Activated CD4-positive, alpha-beta memory T cell treated with anti-CD3 and anti-CD28 coated beads, Interleukin-2, amount 10 ng/mL, durations not matched to agents 7 days and 5 days (primary cell): ENCODE results near the gene SGSM1. TPM values are rescaled to one million over a fixed set of nuclear protein-coding genes. Genes with fewer than 3 reads are reported as not detected.

Source experiments
- CTCF ChIA-PET: fragments of 350-600 bp; sonication (Branson Sonifier 250); formaldehyde crosslinking; loops from one replicate; lab custom pipeline; 2021; ENCODE audit warnings: antibody characterized with exemption, inconsistent platforms; lab: Charles Lee
- POLR2A ChIA-PET: fragments of 350-600 bp; sonication (Branson Sonifier 250); formaldehyde crosslinking; loops from one replicate; lab custom pipeline; 2021; ENCODE audit warnings: antibody characterized with exemption; lab: Charles Lee
- DNase-seq: peaks from one replicate; pipeline ENCODE4 v3.0.0-alpha.2; 2020
- H3K27ac Mint-ChIP-seq: one replicate; pipeline ENCODE4 v1.8.0; 2021; ENCODE audit warnings: mild to moderate bottlenecking, mixed read lengths
- H3K27me3 Mint-ChIP-seq: one replicate; pipeline ENCODE4 v1.8.0; 2021; ENCODE audit warnings: mixed read lengths
- H3K36me3 Mint-ChIP-seq: one replicate; pipeline ENCODE4 v1.8.0; 2021; ENCODE audit warnings: low read depth, mixed read lengths
- H3K4me1 Mint-ChIP-seq: one replicate; pipeline ENCODE4 v1.8.0; 2021; ENCODE audit warnings: mixed read lengths
- H3K4me3 Mint-ChIP-seq: one replicate; pipeline ENCODE4 v1.8.0; 2021; ENCODE audit warnings: mild to moderate bottlenecking, mixed read lengths
- H3K9me3 Mint-ChIP-seq: one replicate; pipeline ENCODE4 v1.8.0; 2021; ENCODE audit warnings: mixed read lengths
- total RNA-seq, 2 experiments: library from RNA; stranded (reverse); gene quantifications; one replicate each; pipeline ENCODE4 v1.2.3, GENCODE V29; 2021

Gene SGSM1
- total RNA-seq, 2 experiments from 2014 or later = 0.35 to 0.93 TPM

DNA sequence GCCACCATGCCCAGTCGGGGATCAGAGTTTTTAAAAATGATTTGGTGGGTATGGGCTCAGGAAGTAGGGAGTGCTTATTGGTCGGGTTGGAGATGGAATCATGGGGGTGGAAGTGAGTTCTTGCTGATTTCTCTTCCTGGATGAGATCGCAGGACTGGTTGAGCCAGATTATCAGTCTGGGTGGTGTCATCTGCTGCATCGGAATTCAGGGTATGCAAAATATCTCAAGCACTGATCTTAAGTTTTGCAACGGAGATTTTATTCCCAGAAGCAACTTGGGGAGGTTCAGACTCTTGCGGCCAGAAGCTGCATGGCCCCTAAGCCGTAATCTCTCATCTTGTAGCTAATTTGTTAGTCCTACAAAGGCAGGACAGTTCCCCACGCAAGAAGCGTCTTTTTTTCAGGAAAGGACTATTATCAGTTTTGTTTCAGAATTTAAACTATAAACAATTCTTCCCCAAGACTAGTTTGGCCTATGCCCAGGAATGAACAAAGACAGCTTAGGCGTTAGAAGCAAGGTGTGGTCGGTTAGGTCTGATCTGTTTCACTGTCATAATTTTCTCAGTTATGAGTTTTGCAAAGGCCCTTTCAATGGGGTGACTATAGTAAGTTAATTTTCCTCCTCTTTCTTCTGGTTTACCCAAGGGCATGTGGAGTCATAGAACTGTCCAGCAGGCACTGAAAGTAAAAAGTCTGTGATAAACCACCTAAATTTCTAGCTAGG lies 30.1 kb upstream of the SGSM1 start:
- no peak overlapping the region for H3K27ac Mint-ChIP-seq
- no peak for DNase-seq

DNA sequence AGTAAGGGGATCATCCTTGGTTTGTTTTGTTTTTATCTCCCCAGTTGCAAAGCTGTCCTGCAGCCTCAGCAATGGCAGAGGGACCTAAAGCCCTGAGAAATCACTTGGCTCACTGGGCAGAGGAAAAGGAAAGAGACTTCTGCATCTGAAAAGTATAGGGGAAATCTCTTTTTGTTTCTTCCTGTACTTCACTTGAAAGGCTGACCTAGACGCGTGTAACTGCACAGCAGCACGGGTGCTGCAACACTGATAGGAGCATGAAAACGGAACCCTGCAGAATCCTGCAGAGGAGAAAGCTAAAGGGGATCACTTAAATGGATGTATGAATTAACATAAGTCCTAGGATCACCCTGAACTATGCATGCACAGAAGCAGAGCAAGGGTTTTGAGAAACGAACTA lies 29.5 kb upstream of the SGSM1 start:
- DNase-seq = no peak
- POLR2A ChIA-PET = no interaction called here
- H3K36me3 Mint-ChIP-seq = no peaks in the 10 kb centered on the region
- peaks cover 23% of the 10 kb centered on the region for H3K27me3 Mint-ChIP-seq
- H3K27ac Mint-ChIP-seq = no peak overlapping the region
- peaks cover 9% of the 10 kb centered on the region for H3K4me1 Mint-ChIP-seq
- CTCF ChIA-PET = interaction anchor here (1.9 kb wide), 1 partner anchor 27 kb away, joined by 4 read pairs; no protein-coding TSS in a partner anchor
- H3K4me3 Mint-ChIP-seq = no peak overlapping the region
- no peaks in the 10 kb centered on the region for H3K9me3 Mint-ChIP-seq

More for the DNA sequence above, 30.1 kb upstream of the SGSM1 start:
- no peaks in the 10 kb centered on the region for H3K9me3 Mint-ChIP-seq
- no peaks in the 10 kb centered on the region for H3K36me3 Mint-ChIP-seq
- no peak overlapping the region for H3K4me3 Mint-ChIP-seq
- ChIA-PET POLR2A (no interaction called here), CTCF (interaction anchor here (1.9 kb wide), 1 partner anchor 27 kb away, joined by 4 read pairs; no protein-coding TSS in a partner anchor)
- H3K4me1 Mint-ChIP-seq = peaks cover 9% of the 10 kb centered on the region
- peaks cover 23% of the 10 kb centered on the region for H3K27me3 Mint-ChIP-seq

GRCh38 chr22:24789516-24789915 lies 16.5 kb upstream of the SGSM1 start:
- CTCF ChIA-PET = interaction anchor here (2.5 kb wide), 1 partner anchor 13 kb away, joined by 11 read pairs; no protein-coding TSS in a partner anchor
- POLR2A ChIA-PET = no interaction called here
- H3K9me3 Mint-ChIP-seq = no peaks in the 10 kb centered on the region
- no peak overlapping the region for H3K4me3 Mint-ChIP-seq
- H3K4me1 Mint-ChIP-seq = no peaks in the 10 kb centered on the region
- H3K27me3 Mint-ChIP-seq = peaks cover 5% of the 10 kb centered on the region
- no peaks in the 10 kb centered on the region for H3K36me3 Mint-ChIP-seq
- no peak overlapping the region for H3K27ac Mint-ChIP-seq
- no peak for DNase-seq

DNA sequence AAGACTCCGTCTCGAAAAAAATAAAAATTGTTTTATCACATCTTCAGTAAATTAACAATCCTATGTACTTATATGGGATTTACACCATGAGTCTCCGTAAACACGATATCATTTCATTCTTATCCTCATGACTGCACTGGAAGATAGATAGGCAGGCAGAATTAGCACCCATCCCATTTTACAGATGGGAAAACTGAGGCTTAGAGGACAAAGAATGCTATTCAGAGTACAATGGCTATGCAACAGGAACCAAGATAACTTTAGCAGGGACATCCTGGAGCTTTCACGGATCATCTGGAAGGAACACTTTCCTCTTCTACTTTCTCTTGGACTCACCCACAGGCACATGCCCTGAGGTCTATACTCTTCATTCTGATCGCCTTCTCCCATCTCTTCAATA lies 14.6 kb upstream of the SGSM1 start:
- Mint-ChIP-seq H3K36me3 (no peaks in the 10 kb centered on the region), H3K4me3 (no peak overlapping the region), H3K9me3 (no peaks in the 10 kb centered on the region), H3K4me1 (no peaks in the 10 kb centered on the region), H3K27me3 (peaks cover 5% of the 10 kb centered on the region), H3K27ac (no peak overlapping the region)
- CTCF ChIA-PET = interaction anchor here (1.6 to 2.5 kb wide), 2 partner anchors 12 to 22 kb away, joined by 5 to 11 read pairs; no protein-coding TSS in a partner anchor
- POLR2A ChIA-PET = no interaction called here
- no peak for DNase-seq

- Mint-ChIP-seq H3K27ac (no peak overlapping the region), H3K9me3 (no peaks in the 10 kb centered on the region), H3K4me1 (peaks cover 2% of the 10 kb centered on the region), H3K4me3 (no peak overlapping the region), H3K36me3 (no peaks in the 10 kb centered on the region), H3K27me3 (peaks cover 6% of the 10 kb centered on the region)
- ChIA-PET POLR2A (no interaction called here), CTCF (no interaction called here)
- DNase-seq = no peak
These were observed 10.0 kb upstream of the SGSM1 start for GRCh38 chr22:24796056-24796455.

DNA sequence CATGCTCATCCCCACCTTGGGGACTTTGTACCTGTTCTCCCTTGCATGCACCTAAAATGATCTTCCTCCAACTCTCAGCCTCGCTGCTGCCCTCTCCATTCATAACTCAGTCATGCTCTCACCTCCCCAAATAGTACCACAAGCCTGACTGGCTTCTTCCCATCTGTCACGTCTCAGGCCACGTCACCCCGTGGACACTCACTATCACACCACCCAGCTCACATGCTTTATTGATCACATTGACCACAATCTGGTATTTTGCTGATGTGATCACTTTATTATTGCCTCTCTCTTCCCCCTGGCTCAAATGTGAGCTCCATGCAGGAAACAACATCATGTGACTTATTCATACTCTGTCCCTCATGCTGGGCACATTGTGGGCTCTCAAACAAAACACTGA lies 9.2 kb upstream of the SGSM1 start:
- H3K4me3 Mint-ChIP-seq = no peak overlapping the region
- peaks cover 4% of the 10 kb centered on the region for H3K27me3 Mint-ChIP-seq
- CTCF ChIA-PET = no interaction called here
- no peak for DNase-seq
- H3K9me3 Mint-ChIP-seq = no peaks in the 10 kb centered on the region
- no peak overlapping the region for H3K27ac Mint-ChIP-seq
- POLR2A ChIA-PET = no interaction called here
- H3K4me1 Mint-ChIP-seq = peaks cover 6% of the 10 kb centered on the region
- no peaks in the 10 kb centered on the region for H3K36me3 Mint-ChIP-seq

GRCh38 chr22:24801901-24802465 lies 4.0 kb upstream of the SGSM1 start:
- peaks cover 32% of the 10 kb centered on the region for H3K4me1 Mint-ChIP-seq
- no peaks in the 10 kb centered on the region for H3K27me3 Mint-ChIP-seq
- H3K36me3 Mint-ChIP-seq = no peaks in the 10 kb centered on the region
- DNase-seq = peak; percentile 48
- peak overlapping the region; percentile 48 for H3K27ac Mint-ChIP-seq
- no peaks in the 10 kb centered on the region for H3K9me3 Mint-ChIP-seq
- POLR2A ChIA-PET = interaction anchor here (0.6 kb wide), 1 partner anchor 193 kb away, joined by 4 read pairs; no protein-coding TSS in a partner anchor
- no peak overlapping the region for H3K4me3 Mint-ChIP-seq
- CTCF ChIA-PET = interaction anchor here (0.6 to 2.3 kb wide), 12 partner anchors 11 to 573 kb away, joined by 3 to 11 read pairs (median 6); no protein-coding TSS in a partner anchor

DNA sequence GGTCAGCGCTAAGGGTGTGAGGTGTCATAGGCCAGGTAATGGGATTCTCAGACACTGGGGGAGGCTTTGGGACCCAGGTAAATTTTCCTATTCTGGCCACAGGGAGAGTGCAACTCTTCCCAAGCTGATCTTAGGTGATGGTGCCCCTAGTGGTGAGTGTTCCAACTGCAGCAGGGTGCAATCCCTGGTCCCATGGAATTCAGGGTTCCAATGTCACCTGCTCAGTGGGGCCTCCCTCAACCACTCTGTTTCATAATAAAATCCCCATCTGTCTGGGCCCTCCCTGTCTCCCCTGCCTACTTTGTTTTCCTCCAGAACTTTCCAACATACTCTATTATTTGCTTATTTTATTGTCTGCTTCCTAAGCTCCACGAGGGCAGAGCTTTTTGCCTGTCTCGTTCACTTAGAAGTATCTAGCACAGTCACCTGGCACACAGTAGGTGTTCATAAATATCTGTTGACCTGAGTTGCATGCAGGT lies 2.9 kb upstream of the SGSM1 start:
- no peaks in the 10 kb centered on the region for H3K36me3 Mint-ChIP-seq
- H3K4me3 Mint-ChIP-seq = no peak overlapping the region
- POLR2A ChIA-PET = interaction anchor here (0.8 kb wide), 1 partner anchor 27 kb away, joined by 3 read pairs; no protein-coding TSS in a partner anchor
- H3K9me3 Mint-ChIP-seq = no peaks in the 10 kb centered on the region
- peak; percentile 58 for DNase-seq
- H3K27me3 Mint-ChIP-seq = peaks cover 7% of the 10 kb centered on the region
- CTCF ChIA-PET = interaction anchor here (0.8 to 2.3 kb wide), 14 partner anchors 9 to 248 kb away, joined by 3 to 11 read pairs (median 5); partner anchors contain the start of gene GUCD1
- peaks cover 37% of the 10 kb centered on the region for H3K4me1 Mint-ChIP-seq
- H3K27ac Mint-ChIP-seq = no peak overlapping the region

GRCh38 chr22:24806663-24807001 lies 621 bp downstream of the SGSM1 start:
- Mint-ChIP-seq H3K4me3 (peak overlapping the region; percentile 45), H3K27ac (no peak overlapping the region), H3K27me3 (peaks cover 22% of the 10 kb centered on the region), H3K9me3 (no peaks in the 10 kb centered on the region), H3K36me3 (no peaks in the 10 kb centered on the region), H3K4me1 (peaks cover 61% of the 10 kb centered on the region)
- CTCF ChIA-PET = interaction anchor here (0.6 to 1.0 kb wide), 2 partner anchors 48 to 632 kb away, joined by 3 to 6 read pairs; no protein-coding TSS in a partner anchor
- DNase-seq = no peak
- POLR2A ChIA-PET = no interaction called here

DNA sequence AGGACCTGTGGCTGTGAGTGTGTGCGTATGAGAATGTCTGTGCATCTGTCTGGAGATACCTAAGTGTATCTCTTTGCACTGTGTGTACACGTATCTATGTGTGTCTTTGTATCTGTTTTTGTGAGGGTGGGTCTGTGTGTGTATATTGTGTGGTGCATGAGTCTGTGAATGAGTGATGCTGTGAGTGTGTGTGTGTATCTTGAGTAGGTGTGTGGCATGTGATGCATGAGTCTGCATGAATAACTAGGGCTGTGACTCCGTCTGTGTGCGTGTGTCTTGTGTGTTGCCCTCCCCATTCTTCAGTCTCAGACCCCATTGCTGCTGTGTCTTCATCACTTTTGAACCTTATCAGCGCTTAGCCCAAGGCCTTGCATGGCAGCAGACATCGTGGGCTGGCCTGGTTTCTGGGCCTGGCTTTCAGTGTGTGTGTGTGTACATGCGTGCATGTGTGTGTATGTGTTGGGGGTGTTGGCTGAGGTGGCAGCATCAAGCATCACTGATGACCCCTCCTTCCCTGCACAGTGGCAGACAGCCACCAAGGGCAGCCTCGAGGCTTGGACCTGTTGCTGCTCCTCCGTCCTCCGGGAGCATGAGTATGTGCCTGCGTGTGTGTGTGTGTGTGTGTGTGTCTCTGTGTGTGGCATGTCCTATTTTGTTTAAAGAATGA lies 1.4 kb downstream of the SGSM1 start:
- H3K9me3 Mint-ChIP-seq = no peaks in the 10 kb centered on the region
- CTCF ChIA-PET = interaction anchor here (1.2 kb wide), 1 partner anchor 34 kb away, joined by 3 read pairs; no protein-coding TSS in a partner anchor
- peaks cover 22% of the 10 kb centered on the region for H3K27me3 Mint-ChIP-seq
- no peak for DNase-seq
- no peaks in the 10 kb centered on the region for H3K36me3 Mint-ChIP-seq
- peaks cover 53% of the 10 kb centered on the region for H3K4me1 Mint-ChIP-seq
- POLR2A ChIA-PET = no interaction called here
- no peak overlapping the region for H3K27ac Mint-ChIP-seq
- peak overlapping the region; percentile 33 for H3K4me3 Mint-ChIP-seq

DNA sequence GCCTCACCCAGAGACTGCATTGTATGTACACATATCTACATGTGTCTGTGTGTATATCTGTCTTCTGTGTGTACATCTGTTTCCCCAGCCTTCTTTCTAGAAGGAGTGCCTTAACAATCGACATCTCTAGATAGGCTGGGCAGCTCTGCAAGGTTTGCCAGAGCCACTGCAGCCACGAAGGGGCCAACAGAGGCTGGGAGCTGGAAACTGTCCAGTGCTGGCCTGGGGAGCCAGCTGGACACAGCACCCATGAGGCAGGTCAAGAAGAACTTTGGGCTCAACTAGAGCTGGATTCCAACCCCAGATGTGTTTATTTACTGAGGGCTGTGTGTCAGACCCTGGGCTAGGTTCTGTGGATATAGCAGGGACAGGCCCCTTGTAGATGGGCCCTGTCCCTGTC lies 3.3 kb downstream of the SGSM1 start:
- ChIA-PET CTCF (interaction anchor here (2.1 kb wide), 1 partner anchor 41 kb away, joined by 9 read pairs; no protein-coding TSS in a partner anchor), POLR2A (interaction anchor here (1.0 kb wide), 1 partner anchor 174 kb away, joined by 3 read pairs; no protein-coding TSS in a partner anchor)
- no peaks in the 10 kb centered on the region for H3K9me3 Mint-ChIP-seq
- DNase-seq = no peak
- H3K27me3 Mint-ChIP-seq = peaks cover 25% of the 10 kb centered on the region
- H3K4me1 Mint-ChIP-seq = peaks cover 46% of the 10 kb centered on the region
- no peaks in the 10 kb centered on the region for H3K36me3 Mint-ChIP-seq
- no peak overlapping the region for H3K27ac Mint-ChIP-seq
- no peak overlapping the region for H3K4me3 Mint-ChIP-seq

GRCh38 chr22:24810043-24810749 lies 4.2 kb downstream of the SGSM1 start:
- DNase-seq = no peak
- Mint-ChIP-seq H3K4me1 (peaks cover 40% of the 10 kb centered on the region), H3K4me3 (no peak overlapping the region), H3K27me3 (peaks cover 28% of the 10 kb centered on the region), H3K27ac (no peak overlapping the region), H3K9me3 (peaks cover 4% of the 10 kb centered on the region), H3K36me3 (peaks cover 4% of the 10 kb centered on the region)
- ChIA-PET CTCF (interaction anchor here (2.1 kb wide), 1 partner anchor 40 kb away, joined by 9 read pairs; no protein-coding TSS in a partner anchor), POLR2A (interaction anchor here (1.0 kb wide), 1 partner anchor 175 kb away, joined by 3 read pairs; no protein-coding TSS in a partner anchor)
